GM10266 (cell line): ENCODE data around the gene HOXD8.

Experiments used
- DNase-seq: peaks from one replicate; pipeline ENCODE4 v3.0.0; 2012; ENCODE audit errors: extremely low spot score
- TF ChIP-seq, protein P1 (sequence below): IDR thresholded peaks from 2 replicates; pipeline ENCODE4 v1.5.1; 2012; ENCODE audit warnings: mild to moderate bottlenecking, low read depth; ENCODE audit not compliant: control insufficient read depth, insufficient read depth; ENCODE audit errors: missing control alignments

Gene HOXD8

DNA sequence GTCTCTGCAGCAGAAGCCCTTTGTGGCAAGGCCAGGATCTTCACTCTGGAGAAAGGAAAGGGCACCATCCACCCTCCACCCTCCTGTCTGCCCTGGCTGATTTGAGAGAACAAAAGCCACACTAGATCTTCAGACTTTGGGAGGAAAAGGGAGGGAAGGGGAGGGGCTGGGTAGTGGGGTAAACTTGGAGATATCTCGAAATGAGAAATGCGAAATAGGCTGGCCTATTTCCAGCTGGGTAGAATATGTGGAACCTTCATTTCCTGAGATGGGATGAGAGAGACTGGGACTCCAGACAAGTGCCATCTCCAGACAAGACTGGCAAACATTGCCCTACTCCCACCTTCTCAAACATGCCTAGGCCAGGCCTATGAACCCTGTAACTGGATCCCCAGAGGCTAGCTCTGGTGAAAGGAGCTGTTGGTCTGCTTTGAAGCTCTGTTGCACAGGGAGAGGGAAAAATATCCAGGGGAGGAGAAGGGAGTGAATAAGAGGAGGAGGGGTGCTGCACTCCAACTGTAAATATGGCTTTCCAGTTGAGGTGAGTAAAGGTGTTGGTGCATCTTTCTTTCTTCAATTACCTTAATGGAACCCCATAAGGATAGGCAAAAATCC, 28.2 kb upstream of the HOXD8 start:
- TF ChIP-seq, protein P1, sequence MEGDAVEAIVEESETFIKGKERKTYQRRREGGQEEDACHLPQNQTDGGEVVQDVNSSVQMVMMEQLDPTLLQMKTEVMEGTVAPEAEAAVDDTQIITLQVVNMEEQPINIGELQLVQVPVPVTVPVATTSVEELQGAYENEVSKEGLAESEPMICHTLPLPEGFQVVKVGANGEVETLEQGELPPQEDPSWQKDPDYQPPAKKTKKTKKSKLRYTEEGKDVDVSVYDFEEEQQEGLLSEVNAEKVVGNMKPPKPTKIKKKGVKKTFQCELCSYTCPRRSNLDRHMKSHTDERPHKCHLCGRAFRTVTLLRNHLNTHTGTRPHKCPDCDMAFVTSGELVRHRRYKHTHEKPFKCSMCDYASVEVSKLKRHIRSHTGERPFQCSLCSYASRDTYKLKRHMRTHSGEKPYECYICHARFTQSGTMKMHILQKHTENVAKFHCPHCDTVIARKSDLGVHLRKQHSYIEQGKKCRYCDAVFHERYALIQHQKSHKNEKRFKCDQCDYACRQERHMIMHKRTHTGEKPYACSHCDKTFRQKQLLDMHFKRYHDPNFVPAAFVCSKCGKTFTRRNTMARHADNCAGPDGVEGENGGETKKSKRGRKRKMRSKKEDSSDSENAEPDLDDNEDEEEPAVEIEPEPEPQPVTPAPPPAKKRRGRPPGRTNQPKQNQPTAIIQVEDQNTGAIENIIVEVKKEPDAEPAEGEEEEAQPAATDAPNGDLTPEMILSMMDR = no peak

DNA sequence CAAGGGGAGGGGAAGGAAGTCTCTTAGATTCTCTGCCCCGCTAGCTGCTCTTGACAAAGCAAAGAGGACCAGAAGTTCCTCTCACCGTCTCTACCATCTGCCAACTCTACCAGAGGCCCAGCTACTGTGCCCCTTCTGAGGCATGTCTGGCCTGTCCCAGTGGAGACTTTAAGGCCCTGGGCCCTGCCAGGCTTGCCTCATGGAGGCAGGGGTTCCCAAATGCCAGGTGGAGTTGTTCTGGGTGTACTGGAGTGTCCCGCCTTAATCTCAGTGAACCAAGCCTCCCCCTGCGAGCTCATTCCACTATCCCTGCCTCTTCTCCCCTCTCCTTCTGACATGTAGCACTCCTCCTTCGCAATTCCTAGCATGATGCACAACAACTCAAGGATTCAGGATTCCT, 27.7 kb upstream of the HOXD8 start:
- DNase-seq = no peak
- TF ChIP-seq, protein P1 = no peak

More for the DNA sequence above, 28.2 kb upstream of the HOXD8 start:
- no peak for DNase-seq

DNA sequence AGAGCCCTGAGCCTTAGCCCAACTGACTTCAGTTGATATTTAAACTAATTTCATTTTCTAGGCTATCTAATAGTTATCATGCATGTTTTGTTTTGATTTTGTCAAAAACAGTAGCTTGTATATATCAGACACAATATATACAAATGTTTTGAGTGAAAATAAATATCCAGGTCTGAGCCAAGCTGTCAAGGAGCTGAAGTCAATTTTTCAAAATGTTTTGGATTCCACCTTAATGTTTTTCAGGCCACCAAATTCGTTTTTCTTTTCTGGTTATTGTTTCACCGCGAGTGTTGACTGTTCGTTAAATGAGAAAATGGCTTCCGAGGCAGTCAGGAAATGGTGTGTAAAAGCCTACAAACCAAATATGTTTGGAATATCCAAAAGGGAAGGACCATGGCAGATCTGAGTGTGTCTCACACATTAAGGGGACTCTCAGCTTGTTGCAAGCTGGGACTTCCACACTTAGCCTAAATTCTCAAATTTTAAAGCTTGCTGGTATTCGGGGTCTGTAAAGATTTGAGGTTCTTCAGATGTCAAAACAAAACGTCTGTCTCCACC, 27.1 kb upstream of the HOXD8 start:
- no peak for DNase-seq
- TF ChIP-seq, protein P1 = no peak

DNA sequence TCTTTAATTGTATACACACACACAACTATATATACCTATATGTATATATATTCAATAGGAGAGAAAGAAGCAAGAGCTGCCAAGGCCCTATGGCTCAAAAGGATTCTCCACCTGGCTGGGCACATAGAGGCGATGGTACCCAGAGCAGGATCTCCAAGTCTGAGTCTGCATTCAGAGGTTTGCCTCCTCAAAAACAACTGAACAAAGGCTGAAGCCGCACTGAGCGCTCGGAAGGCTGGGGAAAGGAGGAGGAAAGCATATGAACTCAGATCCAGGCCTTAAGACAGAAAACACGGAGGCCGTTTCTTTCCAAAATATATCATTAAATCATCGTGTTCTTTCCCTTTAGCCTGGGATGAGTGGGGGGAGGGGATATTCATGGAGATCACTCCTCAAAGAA, 26.3 kb upstream of the HOXD8 start:
- TF ChIP-seq, protein P1 = no peak
- DNase-seq = no peak

DNA sequence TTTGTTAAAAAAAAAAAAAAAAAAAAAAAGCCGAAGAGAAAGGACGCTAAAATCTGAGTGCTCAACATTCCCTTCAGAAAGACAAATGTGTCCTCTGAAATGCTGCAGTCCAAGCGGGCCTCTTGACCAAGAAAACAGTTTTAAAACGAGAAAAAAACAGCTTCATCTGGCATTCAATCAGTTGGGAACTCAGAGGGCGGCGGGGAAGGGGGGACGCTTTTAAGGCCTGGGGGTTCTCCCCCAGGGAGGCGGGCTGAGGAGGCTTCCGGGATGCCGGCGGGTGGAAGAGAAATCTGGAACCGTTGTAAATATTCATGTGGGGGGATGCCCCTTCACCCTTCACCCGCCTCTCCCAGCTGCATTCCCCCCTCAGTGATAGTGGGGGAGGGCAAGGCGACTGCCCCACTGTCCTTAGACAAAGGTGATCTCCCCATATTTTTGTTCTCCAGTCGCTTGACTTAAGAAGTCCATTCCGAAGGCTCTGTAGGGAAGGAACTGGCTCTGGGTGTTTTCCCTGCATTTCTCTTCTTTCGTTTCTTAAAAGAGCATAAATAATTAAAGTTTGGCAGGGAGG, 25.7 kb upstream of the HOXD8 start:
- no peak for DNase-seq
- TF ChIP-seq, protein P1 = no peak

DNA sequence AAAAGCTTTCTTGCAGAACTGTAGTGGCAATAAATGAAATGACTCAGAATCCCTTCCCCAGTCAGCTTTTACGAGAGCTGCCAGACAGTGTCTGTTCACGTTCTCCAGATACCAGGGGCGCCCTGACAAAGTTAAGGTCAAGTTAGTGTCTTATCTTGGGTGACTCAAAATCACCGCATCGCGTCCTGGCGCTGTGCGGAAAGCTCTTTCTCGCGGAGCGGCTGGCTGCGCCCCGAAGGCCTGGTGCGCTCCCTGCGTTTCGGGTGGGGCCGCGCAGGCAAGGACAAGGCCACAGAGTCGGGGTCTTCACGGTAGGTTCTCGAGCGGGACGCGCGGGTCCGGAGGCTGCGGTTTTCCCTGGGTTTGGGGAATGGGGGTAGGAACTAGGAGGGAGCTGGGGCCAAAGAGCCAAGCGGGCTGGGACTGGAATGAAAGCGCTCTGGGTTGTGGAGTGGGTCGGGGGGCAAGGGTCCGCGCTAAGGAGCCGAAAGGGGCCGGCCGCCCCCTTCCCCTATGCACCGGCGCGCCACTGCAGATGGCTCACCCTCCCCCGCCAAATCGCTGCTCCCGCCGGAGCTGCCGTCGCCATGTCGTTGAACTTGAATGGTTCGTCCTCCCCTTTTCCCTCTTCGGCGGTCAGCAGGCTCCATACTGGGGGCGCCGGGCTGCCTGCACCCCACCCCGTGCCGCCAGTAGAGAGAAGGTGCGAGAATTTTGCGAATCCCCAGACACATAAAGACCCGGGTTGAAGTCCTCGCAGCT, 25.0 kb upstream of the HOXD8 start:
- no peak for DNase-seq

More for the DNA sequence above, 25.0 kb upstream of the HOXD8 start:
- TF ChIP-seq, protein P1 = no peak
